Transverse colon (tissue), 3 donors: ENCODE data around the gene CPLX1.

ENCODE experiments used
- CTCF ChIP-seq, 5 experiments: fragments of 200-600 bp in 3 of 5; fragments of 450-650 bp in 2 of 5; sonication (generic) in 3 of 5; IDR thresholded peaks; 1 replicate in 2 of 5; 2 replicates in 3 of 5; pipeline ENCODE4 v1.5.1; 2016 to 2017; ENCODE audit warnings: antibody characterized with exemption in 5 of 5, inconsistent platforms in 3 of 5, mild to moderate bottlenecking in 2 of 5, moderate library complexity in 1 of 5
- POLR2A ChIP-seq: fragments of 450-650 bp; IDR thresholded peaks from one replicate; pipeline ENCODE4 v1.6.1; 2016; ENCODE audit warnings: antibody characterized with exemption, mild to moderate bottlenecking, moderate library complexity

GRCh38 chr4:735583-735982, 90.3 kb downstream of the CPLX1 start:
- TF ChIP-seq CTCF (IDR thresholded peaks at IDR 0.05) (no peak), POLR2A (no peak)
